Esophagus squamous epithelium (tissue), 4 donors: ENCODE measurements around the gene MYOZ3.

Experiments
- CTCF ChIP-seq, 6 experiments: fragments of 450-650 bp in 4 of 6; fragments of 200-600 bp in 2 of 6; sonication (generic) in 2 of 6; IDR thresholded peaks; one replicate each; pipeline ENCODE4 v1.5.1; 2016 to 2019; ENCODE audit warnings: antibody characterized with exemption in 6 of 6, mild to moderate bottlenecking in 4 of 6, moderate library complexity in 4 of 6
- POLR2A ChIP-seq, 4 donors: fragments of 450-650 bp; IDR thresholded peaks; one replicate each; pipeline ENCODE4 v1.6.1; 2017; ENCODE audit warnings: antibody characterized with exemption in 4 of 4, mild to moderate bottlenecking in 4 of 4, moderate library complexity in 3 of 4

- TF ChIP-seq CTCF (IDR thresholded peaks at IDR 0.05), result no peak
- TF ChIP-seq POLR2A (IDR thresholded peaks at IDR 0.05), result no peak
Observed at GRCh38 chr5:150638488-150639376, 22.3 kb upstream of the MYOZ3 start.
